NCI-H1436 treated with DMSO at 0.1 percent for 48 hours (cell line): ENCODE results near the gene COMMD1.

Source experiments
- DNase-seq: peaks from one replicate; lab custom pipeline; 2025; lab: John Stamatoyannopoulos, UW

Gene COMMD1

DNA sequence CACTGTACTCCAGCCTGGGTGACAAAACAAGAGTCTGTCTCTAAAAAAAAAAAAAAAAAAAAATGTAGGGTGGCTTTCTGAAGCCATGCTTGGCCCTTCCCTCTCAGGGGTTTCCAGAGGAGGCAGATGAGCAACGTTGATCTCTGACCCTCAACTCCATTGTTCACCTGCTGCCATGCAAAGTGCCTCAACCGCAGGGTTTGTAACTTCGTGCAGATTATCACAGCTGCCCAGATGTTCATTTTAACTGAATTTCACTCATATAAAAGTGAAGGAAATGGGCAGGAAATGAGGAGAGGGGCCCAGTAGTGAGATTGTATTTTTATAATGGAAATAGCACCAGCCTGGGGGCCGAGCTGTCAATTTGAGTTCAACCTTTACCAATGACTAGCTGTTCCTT is 275.5 kb downstream of the COMMD1 start:
- no peak for DNase-seq

DNA sequence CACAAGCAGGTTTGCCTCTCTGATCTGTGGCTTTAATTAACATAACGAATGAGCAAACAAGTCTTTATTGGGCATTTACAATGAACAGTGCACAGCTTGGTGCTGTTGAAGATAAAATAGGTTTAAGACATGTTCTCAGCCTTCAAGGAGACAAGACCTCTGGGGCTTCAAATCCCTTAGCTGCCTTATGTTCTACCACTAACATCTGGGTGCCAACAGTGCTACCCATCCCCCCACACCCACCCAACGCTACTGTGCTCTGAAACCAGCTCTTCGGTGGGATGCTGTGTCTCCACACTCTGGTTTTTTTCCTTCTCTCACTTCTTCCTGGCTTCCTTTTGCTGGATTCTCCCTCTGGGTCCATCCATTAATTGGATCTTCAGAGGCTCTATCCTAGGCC is 276.4 kb downstream of the COMMD1 start:
- no peak for DNase-seq

DNA sequence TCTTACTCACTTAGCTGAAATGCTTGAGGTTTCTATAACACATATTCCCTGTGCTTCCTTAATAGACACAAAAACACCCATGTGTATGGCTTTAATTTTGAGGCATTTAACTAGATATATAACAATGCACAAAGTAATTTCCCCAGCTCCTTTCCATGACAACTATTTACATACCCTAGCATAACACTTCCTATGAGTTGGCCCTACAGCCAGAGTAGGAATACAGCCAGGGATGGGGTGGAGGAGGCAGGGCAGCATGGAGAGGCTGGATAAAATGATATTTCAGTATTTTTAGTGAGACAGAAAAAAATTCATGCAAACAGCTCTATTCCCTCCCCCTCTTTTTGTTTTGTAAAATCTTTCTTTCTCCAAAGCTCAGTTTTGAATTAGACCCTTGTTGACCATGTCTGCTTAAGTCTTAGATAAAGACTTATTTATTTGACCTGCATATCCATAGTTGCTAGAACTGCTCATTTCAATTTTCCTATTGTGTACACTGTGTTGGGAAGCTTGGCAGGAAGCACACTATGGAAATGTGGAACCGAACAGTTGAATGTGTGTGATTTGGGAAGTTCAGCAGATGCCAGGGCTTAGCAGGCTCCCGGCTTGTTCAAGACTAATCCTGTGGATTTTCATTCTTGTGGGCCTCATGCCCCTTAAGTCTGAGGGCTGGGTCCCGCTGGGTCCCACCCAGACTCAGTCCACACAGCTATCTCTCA is 279.2 kb downstream of the COMMD1 start:
- DNase-seq = no peak
